Amniotic epithelial cell (primary cell): ENCODE measurements around the gene PTPN2.

ENCODE experiments used
- DNase-seq: peaks from one replicate; pipeline ENCODE4 v3.0.0-alpha.2; 2010; ENCODE audit warnings: low read depth

The PTPN2 gene

GRCh38 chr18:12745095-12745795 lies 138.8 kb downstream of the PTPN2 start:
- DNase-seq = no peak

- DNase-seq = peak; percentile 74
These were observed 139.9 kb downstream of the PTPN2 start for GRCh38 chr18:12744103-12744502.

GRCh38 chr18:12742453-12742852 lies 141.6 kb downstream of the PTPN2 start:
- peak; percentile 77 for DNase-seq
